K562 (cell line): ENCODE measurements around the gene SLC25A51. TPM values are rescaled to one million over a fixed set of nuclear protein-coding genes. Genes with fewer than 3 reads are reported as not detected.
A peak's percentile ranks its signal among the peaks of the same experiment; 100 is the strongest.

Experiments used
- ATAC-seq: fragments of 200-7000 bp; cut with Tn5 transposase; 3 replicates; pipeline ENCODE4 v1.9.1; 2020; ENCODE audit warnings: moderate library complexity
- BruUV-seq: library from RNA; stranded (reverse); fragments of 400-500 nt; replicated peaks from 2 replicates; lab custom pipeline; 2021; lab: Mats Ljungman, UMichigan
- CTCF ChIA-PET: fragments of 300-600 bp; formaldehyde crosslinking; extraction: SDS; loops from one replicate; lab custom pipeline; 2021; ENCODE audit warnings: low intra/inter-chr PET ratio; lab: Yijun Ruan, JAX
- POLR2A ChIA-PET: fragments of 300-600, 350-650 bp; sonication (Branson Sonifier 250); formaldehyde crosslinking; extraction: SDS; loops from one replicate; lab custom pipeline; 2021; ENCODE audit warnings: antibody characterized with exemption, inconsistent platforms; lab: Yijun Ruan, JAX
- DNase-seq, 4 experiments: peaks; one replicate each; pipeline versions ENCODE4 v3.0.0 to v3.0.0-alpha.2; 2011 to 2018; ENCODE audit warnings: low spot score in 3 of 4, mixed read lengths in 3 of 4; ENCODE audit errors: extremely low read depth in 1 of 4
- FAIRE-seq: peaks from 2 replicates; lab custom pipeline; 2011; peaks lifted over from hg19 to GRCh38; lab: Jason Lieb, UNC
- H2AFZ ChIP-seq: 2 replicates; pipeline ENCODE4 v1.6.0; 2011; ENCODE audit warnings: low read depth, low read length, control low read depth, inconsistent platforms
- H3K27ac ChIP-seq: fragments of 200-600 bp; 3 replicates; pipeline ENCODE4 v1.8.0; 2011; ENCODE audit warnings: low read depth, mild to moderate bottlenecking, control low read depth, inconsistent platforms, low read length, moderate library complexity, mixed read lengths; ENCODE audit errors: extremely low read depth
- H3K27me3 ChIP-seq, 2 experiments: fragments of 300-600 bp in 1 of 2; 2 replicates in 1 of 2; 3 replicates in 1 of 2; pipeline versions ENCODE4 v1.6.0 to v1.8.0; 2011; ENCODE audit warnings: inconsistent platforms in 2 of 2, low read length in 2 of 2, mild to moderate bottlenecking in 1 of 2, mixed read lengths in 1 of 2, moderate library complexity in 1 of 2; ENCODE audit not compliant: control insufficient read depth in 2 of 2, insufficient read depth in 2 of 2
- H3K36me3 ChIP-seq: fragments of 300-600 bp; 3 replicates; pipeline ENCODE4 v1.8.0; 2011; ENCODE audit warnings: mild to moderate bottlenecking, low read length, inconsistent platforms; ENCODE audit not compliant: control insufficient read depth, insufficient read depth
- H3K4me1 ChIP-seq, 2 experiments: fragments of 200-600 bp in 1 of 2; replicated peaks in 1 of 2; 2 replicates in 1 of 2; 3 replicates in 1 of 2; pipeline versions ENCODE4 v1.5.1 to v1.8.0; 2011; ENCODE audit warnings: inconsistent platforms in 2 of 2, low read length in 2 of 2, mild to moderate bottlenecking in 1 of 2, mixed read lengths in 1 of 2, moderate library complexity in 1 of 2; ENCODE audit not compliant: control insufficient read depth in 2 of 2, insufficient read depth in 2 of 2
- H3K4me2 ChIP-seq: 2 replicates; pipeline ENCODE4 v1.6.1; 2011; ENCODE audit warnings: low read length, control low read depth, inconsistent platforms, mixed read lengths; ENCODE audit not compliant: insufficient read depth
- H3K4me3 ChIP-seq: fragments of 200-600 bp; sonication (generic), shearing (Covaris generic); 2 replicates; pipeline ENCODE4 v1.5.1; 2016; ENCODE audit warnings: control low read depth, inconsistent platforms
- H3K79me2 ChIP-seq: fragments of 200-600 bp; 3 replicates; pipeline ENCODE4 v1.8.0; 2011; ENCODE audit warnings: low read length, inconsistent platforms; ENCODE audit not compliant: control insufficient read depth, insufficient read depth
- H3K9ac ChIP-seq, 2 experiments: 2 replicates each; pipeline versions ENCODE4 v1.6.0 to v1.6.1; 2011; ENCODE audit warnings: low read depth in 2 of 2, low read length in 2 of 2, control low read depth in 1 of 2, inconsistent platforms in 1 of 2, mild to moderate bottlenecking in 1 of 2, mixed read lengths in 1 of 2; ENCODE audit not compliant: insufficient read depth in 1 of 2
- H3K9me1 ChIP-seq: one replicate; pipeline ENCODE4 v1.6.0; 2011; ENCODE audit warnings: inconsistent platforms, mild to moderate bottlenecking, low read length, moderate library complexity; ENCODE audit not compliant: control insufficient read depth, insufficient read depth
- H3K9me3 ChIP-seq: replicated peaks from 2 replicates; pipeline ENCODE4 v1.5.1; 2011; ENCODE audit warnings: low read depth, low read length, inconsistent platforms; ENCODE audit not compliant: control insufficient read depth, insufficient read depth
- H4K20me1 ChIP-seq: replicated peaks from 2 replicates; pipeline ENCODE4 v1.6.1; 2011; ENCODE audit warnings: low read length, inconsistent platforms, mixed read lengths; ENCODE audit not compliant: control insufficient read depth, insufficient read depth
- ARID3B ChIP-seq: fragments of 250-450 bp; sonication (Bioruptor Pico); IDR thresholded peaks from 2 replicates; pipeline ENCODE4 v1.4.0; 2020; ENCODE audit warnings: borderline replicate concordance
- CEBPB ChIP-seq: fragments of 450-650 bp; IDR thresholded peaks from 2 replicates; pipeline ENCODE4 v1.6.1; 2016; ENCODE audit warnings: missing genetic modification characterization, missing compliant biosample characterization
- DACH1 ChIP-seq: fragments of 450-650 bp; IDR thresholded peaks from 2 replicates; pipeline ENCODE4 v1.6.1; 2018; ENCODE audit not compliant: partially characterized antibody
- JUND ChIP-seq, 2 experiments: IDR thresholded peaks; 2 replicates in 1 of 2; 3 replicates in 1 of 2; pipeline ENCODE4 v1.6.1; 2011; ENCODE audit warnings: borderline replicate concordance in 2 of 2, low read depth in 2 of 2, low read length in 2 of 2, improper control_type of control experiment in 1 of 2, missing biosample characterization in 1 of 2, missing genetic modification characterization in 1 of 2, missing genetic modification reagents in 1 of 2
- NFYB ChIP-seq: IDR thresholded peaks from 2 replicates; pipeline ENCODE4 v1.6.1; 2011; ENCODE audit warnings: mild to moderate bottlenecking, moderate library complexity; ENCODE audit not compliant: insufficient read length; ENCODE audit errors: extremely low read depth
- PKNOX1 ChIP-seq: fragments of 450-650 bp; IDR thresholded peaks from 2 replicates; pipeline ENCODE4 v1.6.1; 2016
- TGIF2 ChIP-seq: sonication (generic); formaldehyde crosslinking; IDR thresholded peaks from 2 replicates; pipeline ENCODE4 v1.8.1; 2022; ENCODE audit warnings: mild to moderate bottlenecking, missing genetic modification reagents, moderate library complexity
- ZC3H4 ChIP-seq: sonication (generic); formaldehyde crosslinking; IDR thresholded peaks from 2 replicates; pipeline ENCODE4 v1.9.0; 2021; ENCODE audit warnings: missing genetic modification reagents, borderline replicate concordance
- WGBS: fragments of 100-300 bp; shearing (Covaris generic); methylation state at CpG from one replicate; pipeline ENCODE4 v1.1.6; 2016; ENCODE audit warnings: low coverage, mixed read lengths; ENCODE audit not compliant: insufficient coverage; ENCODE audit errors: missing lambda C conversion rate; 5-methylcytosine and 5-hydroxymethylcytosine counted together
- in situ Hi-C: fragments of 300-500 bp; cut with MboI; formaldehyde crosslinking; loops from 4 replicates; pipeline ENCODE4 v1.15.0; 2018; ENCODE audit warnings: inconsistent platforms, mixed read lengths
- intact Hi-C: fragments of 100-400 bp; cut with micrococcal nuclease; formaldehyde crosslinking; loops from 2 replicates; pipeline ENCODE4 v1.14.2; 2022
- polyA plus RNA-seq, 8 experiments: library from polyadenylated mRNA; depleted of rRNA in 4 of 8; stranded (reverse) in 5 of 8; unstranded in 3 of 8; fragments of >200 nt; fragmentation: Nextera tagmentation in 2 of 8; fragmentation: Illumina TruSeq in 1 of 8; extraction: Ambion mirVana in 2 of 8; extraction: Trizol in 1 of 8; gene quantifications; 2 replicates each; pipeline versions ENCODE4 v1.2.1 to v1.2.3, GENCODE V29; 2011 to 2014; ENCODE audit warnings: inconsistent platforms in 1 of 8, missing spikeins in 1 of 8
- total RNA-seq, 7 experiments: library from RNA; depleted of rRNA in 6 of 7; stranded (reverse); fragments of >200 nt in 6 of 7; fragmentation: Illumina TruSeq in 2 of 7; extraction: Trizol in 2 of 7; gene quantifications; 2 replicates each; pipeline versions ENCODE4 v1.2.1 to v1.2.3, GENCODE V29; 2011 to 2021; ENCODE audit warnings: low replicate concordance in 1 of 7

SLC25A51 gene
- total and polyA plus RNA-seq, 9 of the 15 experiments (the other 6 are each of a cell fraction or from before 2014, with no cell fraction given), result 9.1 to 40.7 (median 24.5) TPM

GRCh38 chr9:37908283-37908682 is 4.4 kb upstream of the SLC25A51 start:
- in situ Hi-C loops, result loop anchor here (5.0 to 10.0 kb wide), 3 partner anchors 153 to 449 kb away; partner anchors contain the start of genes POLR1E and TRMT10B

GRCh38 chr9:37906312-37907239 is 2.6 kb upstream of the SLC25A51 start:
- ATAC-seq (no peak), DNase-seq (no peak), FAIRE-seq (no peak)
- Histone ChIP-seq H2AFZ (no peak overlapping the region), H3K79me2 (peaks cover 24% of the 10 kb centered on the region), H3K27ac (no peak overlapping the region), H3K36me3 (peaks cover 4% of the 10 kb centered on the region; the same call in 2 of the 3 replicates), H3K9me3 (no peaks in the 10 kb centered on the region), H3K9me1 (no peaks in the 10 kb centered on the region), H4K20me1 (no peaks in the 10 kb centered on the region), H3K4me3 (no peak overlapping the region), H3K9ac (peak overlapping the region in 1 of 2 experiments; percentile 47; a peak in 1 of 4 replicates), H3K4me2 (peak overlapping the region; percentile 96; the same call in 1 of the 2 replicates), H3K27me3 (no peaks in the 10 kb centered on the region), H3K4me1 (peaks cover 22 to 32% of the 10 kb centered on the region in 2 experiments)
- no TSS peak for BruUV-seq
- CTCF ChIA-PET, result no interaction called here
- in situ Hi-C loops (loop anchor here (5.0 to 10.0 kb wide), 3 partner anchors 152 to 451 kb away; partner anchors contain the start of genes POLR1E and TRMT10B), intact Hi-C loops (no loop called here)
- POLR2A ChIA-PET, result interaction anchor here (0.6 to 1.2 kb wide), 2 partner anchors 437 to 464 kb away, joined by 3 to 4 read pairs; no protein-coding TSS in a partner anchor
- 72% methylated on average over 10 of the region's 11 CpGs for WGBS
- TF ChIP-seq ARID3B (CRISPR knock-in tag), result no peak
- TF ChIP-seq NFYB, result peak; percentile 8
- TF ChIP-seq PKNOX1, result peak; percentile 20; the same call in 1 of the 2 replicates
- TF ChIP-seq CEBPB (tag), result peak; percentile 59

More at GRCh38 chr9:37908283-37908682, 4.4 kb upstream of the SLC25A51 start:
- ATAC-seq (no peak), DNase-seq (no peak), FAIRE-seq (no peak)
- no TSS peak for BruUV-seq
- intact Hi-C loops, result no loop called here
- no peak overlapping the region for H3K4me3 ChIP-seq
- H3K9me1 ChIP-seq, result no peaks in the 10 kb centered on the region
- H3K36me3 ChIP-seq, result no peaks in the 10 kb centered on the region
- H4K20me1 ChIP-seq, result no peaks in the 10 kb centered on the region
- no peak overlapping the region for H2AFZ ChIP-seq
- H3K4me1 ChIP-seq, result peaks cover 22 to 32% of the 10 kb centered on the region in 2 experiments
- H3K9me3 ChIP-seq, result no peaks in the 10 kb centered on the region
- H3K79me2 ChIP-seq, result peaks cover 6% of the 10 kb centered on the region
- no peaks in the 10 kb centered on the region for H3K27me3 ChIP-seq
- H3K9ac ChIP-seq, result no peak overlapping the region
- no peak overlapping the region for H3K4me2 ChIP-seq
- ChIA-PET POLR2A (interaction anchor here (0.6 to 1.0 kb wide), 4 partner anchors 180 to 427 kb away, joined by 3 to 5 read pairs (median 4); no protein-coding TSS in a partner anchor), CTCF (no interaction called here)
- no peak for TF ChIP-seq ZC3H4
- TF ChIP-seq DACH1, result no peak
- no peak for TF ChIP-seq JUND (IDR thresholded peaks at IDR 0.05; ENCODE audit: borderline replicate concordance, low read depth, low read length)
- TF ChIP-seq JUND (tag; IDR thresholded peaks at IDR 0.05; ENCODE audit: borderline replicate concordance, low read depth, low read length), result no peak
- no peak for TF ChIP-seq TGIF2 (CRISPR knock-in tag)
- 43% methylated on average over 4 of the region's 4 CpGs for whole genome bisulfite sequencing
- no peak overlapping the region for H3K27ac ChIP-seq
